HCT116 (cell line): Measurements from ENCODE around the gene NDUFA8. TPM values are rescaled to one million over a fixed set of nuclear protein-coding genes. Genes with fewer than 3 reads are reported as not detected.

Experiments
- ATAC-seq: fragments of 200-7000 bp; cut with Tn5 transposase; 2 replicates; pipeline ENCODE4 v1.9.1; 2020; ENCODE audit warnings: mild to moderate bottlenecking, moderate library complexity
- BruUV-seq: library from RNA; stranded (reverse); fragments of 400-500 nt; replicated peaks from 2 replicates; lab custom pipeline; 2021; lab: Mats Ljungman, UMichigan
- CTCF ChIA-PET: fragments of 300-600 bp; sonication (Branson Sonifier 250); formaldehyde crosslinking; loops from one replicate; lab custom pipeline; 2021; ENCODE audit warnings: antibody characterized with exemption; lab: Charles Lee
- POLR2A ChIA-PET: fragments of 300-600, 350-600 bp; sonication (Branson Sonifier 250); formaldehyde crosslinking; loops from one replicate; lab custom pipeline; 2021; ENCODE audit warnings: antibody characterized with exemption; lab: Charles Lee
- RAD21 ChIA-PET, 2 experiments: fragments of 300-600 bp; sonication (Branson Sonifier 250); formaldehyde crosslinking; loops; one replicate each; lab custom pipeline; 2023; ENCODE audit warnings: low total read pairs in 2 of 2; ENCODE audit not compliant: uncharacterized antibody in 2 of 2, unreplicated experiment in 2 of 2, low non-redundant PET in 1 of 2; lab: Charles Lee
- DNase-seq: peaks from one replicate; pipeline ENCODE4 v3.0.0-alpha.2; 2010; ENCODE audit warnings: low read depth, low spot score
- H2AFZ ChIP-seq: fragments of 200-600 bp; shearing (Covaris generic), sonication (generic); 2 replicates; pipeline ENCODE4 v1.6.1; 2017; ENCODE audit warnings: low read depth, mixed run types, mixed read lengths, antibody characterized with exemption, low read length; ENCODE audit not compliant: poor library complexity, severe bottlenecking
- H3K27ac ChIP-seq: 2 replicates; pipeline ENCODE4 v1.5.1; 2012; ENCODE audit warnings: low read depth, low read length
- H3K27me3 ChIP-seq: fragments of 200-600 bp; sonication (generic); 2 replicates; pipeline ENCODE4 v1.6.1; 2016; ENCODE audit warnings: mixed run types, low read length, mixed read lengths; ENCODE audit not compliant: insufficient read depth
- H3K36me3 ChIP-seq, 2 experiments: fragments of 200-500 bp in 1 of 2; fragments of 200-600 bp in 1 of 2; sonication (Bioruptor generic) in 1 of 2; sonication (generic) in 1 of 2; 2 replicates each; pipeline versions ENCODE4 v1.5.1 to v1.6.1; 2014 to 2016; ENCODE audit warnings: low read length in 2 of 2, inconsistent platforms in 1 of 2, mixed read lengths in 1 of 2, mixed run types in 1 of 2; ENCODE audit not compliant: insufficient read depth in 2 of 2, control insufficient read depth in 1 of 2
- H3K4me1 ChIP-seq, 2 experiments: fragments of 200-600 bp in 1 of 2; sonication (generic) in 1 of 2; 2 replicates each; pipeline versions ENCODE4 v1.5.1 to v1.6.1; 2012 to 2017; ENCODE audit warnings: low read length in 2 of 2, inconsistent platforms in 1 of 2, mild to moderate bottlenecking in 1 of 2, mixed read lengths in 1 of 2, mixed run types in 1 of 2, moderate library complexity in 1 of 2; ENCODE audit not compliant: insufficient read depth in 2 of 2, control insufficient read depth in 1 of 2
- H3K4me2 ChIP-seq: fragments of 200-600 bp; sonication (generic); 2 replicates; pipeline ENCODE4 v1.6.1; 2017; ENCODE audit warnings: mixed run types, low read length, mixed read lengths
- H3K4me3 ChIP-seq, 2 experiments: fragments of 200-600 bp in 1 of 2; sonication (generic) in 1 of 2; replicated peaks in 1 of 2; 2 replicates each; pipeline ENCODE4 v1.5.1; 2011 to 2016; ENCODE audit warnings: low read length in 2 of 2, control low read depth in 1 of 2, low read depth in 1 of 2, mild to moderate bottlenecking in 1 of 2, mixed read lengths in 1 of 2, mixed run types in 1 of 2
- H3K79me2 ChIP-seq: fragments of 200-600 bp; sonication (generic); 2 replicates; pipeline ENCODE4 v1.6.1; 2017; ENCODE audit warnings: mild to moderate bottlenecking, mixed run types, low read length, moderate library complexity, mixed read lengths; ENCODE audit not compliant: insufficient read depth
- H3K9ac ChIP-seq: fragments of 200-600 bp; sonication (generic); 2 replicates; pipeline ENCODE4 v1.6.1; 2016; ENCODE audit warnings: low read length, mixed read lengths
- H3K9me2 ChIP-seq: fragments of 200-600 bp; sonication (generic), shearing (Covaris generic); 2 replicates; pipeline ENCODE4 v1.6.1; 2017; ENCODE audit warnings: mixed run types, mild to moderate bottlenecking, moderate library complexity; ENCODE audit not compliant: insufficient read depth
- H3K9me3 ChIP-seq, 2 experiments: fragments of 200-500 bp in 1 of 2; fragments of 200-600 bp in 1 of 2; sonication (Bioruptor generic) in 1 of 2; sonication (generic) in 1 of 2; 2 replicates each; pipeline ENCODE4 v1.6.1; 2014 to 2017; ENCODE audit warnings: low read length in 2 of 2, mixed read lengths in 2 of 2, inconsistent platforms in 1 of 2, low read depth in 1 of 2, mild to moderate bottlenecking in 1 of 2, mixed run types in 1 of 2, moderate library complexity in 1 of 2; ENCODE audit not compliant: control insufficient read depth in 1 of 2, insufficient read depth in 1 of 2
- H4K20me1 ChIP-seq: fragments of 200-600 bp; sonication (generic), shearing (Covaris generic); 2 replicates; pipeline ENCODE4 v1.6.1; 2017; ENCODE audit warnings: mixed run types, mild to moderate bottlenecking, moderate library complexity; ENCODE audit not compliant: insufficient read depth
- POLR2A ChIP-seq: IDR thresholded peaks from 2 replicates; pipeline ENCODE4 v1.7.0; 2011; ENCODE audit warnings: borderline replicate concordance; ENCODE audit not compliant: insufficient read depth, insufficient read length; ENCODE audit errors: extremely low read depth
- intact Hi-C: fragments of 100-400 bp; cut with micrococcal nuclease; formaldehyde crosslinking; loops from 2 replicates; pipeline ENCODE4 v1.10.0; 2022
- total RNA-seq: library from RNA; stranded (reverse); gene quantifications from one replicate; pipeline ENCODE4 v1.2.1, GENCODE V29; 2021; ENCODE audit not compliant: unreplicated experiment
- TF ChIP-seq, protein P1 (sequence below): IDR thresholded peaks from 2 replicates; pipeline ENCODE4 v1.6.1; 2012; ENCODE audit warnings: low read depth
- TF ChIP-seq, protein P2 (sequence below): IDR thresholded peaks from 2 replicates; pipeline ENCODE4 v1.6.1; 2012
- TF ChIP-seq, protein P3 (sequence below), 3 experiments: fragments of 200-600 bp in 1 of 3; sonication (generic) in 1 of 3; IDR thresholded peaks in 2 of 3; conservative IDR thresholded peaks in 1 of 3; 2 replicates each; pipeline ENCODE4 v1.5.1; 2012 to 2017; ENCODE audit warnings: low read depth in 2 of 3, low read length in 2 of 3, antibody characterized with exemption in 1 of 3, borderline replicate concordance in 1 of 3, control low read depth in 1 of 3, mild to moderate bottlenecking in 1 of 3, mixed read lengths in 1 of 3, mixed run types in 1 of 3, moderate library complexity in 1 of 3; ENCODE audit not compliant: insufficient read depth in 1 of 3
- TF ChIP-seq, protein P4 (sequence below): IDR thresholded peaks from 2 replicates; pipeline ENCODE4 v1.6.1; 2012

Gene NDUFA8
- total RNA-seq, 1 experiment from 2014 or later, result 84.5 TPM

DNA sequence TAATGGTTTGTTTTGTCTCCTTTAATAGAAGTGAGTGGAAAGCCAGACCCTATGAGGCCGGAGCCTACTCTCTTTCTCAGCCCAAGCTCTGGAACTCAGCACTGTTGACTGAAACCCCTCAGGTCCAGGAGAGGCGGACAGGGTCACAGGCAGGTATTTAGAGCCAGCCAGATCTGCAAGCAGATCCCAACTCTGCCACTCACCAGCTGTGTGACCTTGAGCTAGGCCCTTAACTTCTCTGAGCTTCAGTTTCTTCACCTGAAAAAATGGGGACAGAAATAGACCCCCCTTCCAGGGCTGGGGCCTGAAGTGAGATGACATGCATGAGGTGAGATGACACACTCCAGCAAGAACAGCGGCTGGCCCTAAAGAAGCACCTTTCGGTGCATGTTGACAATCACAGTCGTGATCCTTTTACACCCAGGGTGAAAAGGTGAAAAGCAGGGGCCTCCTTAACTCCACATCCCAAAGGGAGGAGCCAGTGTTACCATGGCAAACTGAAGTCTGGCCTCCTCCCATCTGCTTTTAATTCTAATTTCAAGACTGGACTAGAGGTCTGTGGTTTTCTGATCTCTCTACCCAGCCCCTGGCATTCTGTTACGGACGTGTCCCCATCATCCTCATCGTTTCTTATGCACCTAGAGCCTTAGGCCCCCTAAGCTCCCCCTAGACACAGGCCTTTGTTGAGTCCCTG lies 27.3 kb upstream of the NDUFA8 start:
- intact Hi-C loops, result no loop called here
- BruUV-seq, result no TSS peak

More for the DNA sequence above, 27.3 kb upstream of the NDUFA8 start:
- no peak overlapping the region for H3K27ac ChIP-seq
- no peaks in the 10 kb centered on the region for H3K9me3 ChIP-seq
- ChIA-PET POLR2A (no interaction called here), RAD21 (no interaction called here), CTCF (no interaction called here)
- no peak overlapping the region for H2AFZ ChIP-seq
- H3K36me3 ChIP-seq, result no peaks in the 10 kb centered on the region
- no peak overlapping the region for H3K4me2 ChIP-seq
- no peak overlapping the region for H3K4me3 ChIP-seq
- no peaks in the 10 kb centered on the region for H3K4me1 ChIP-seq
- TF ChIP-seq, protein P1, sequence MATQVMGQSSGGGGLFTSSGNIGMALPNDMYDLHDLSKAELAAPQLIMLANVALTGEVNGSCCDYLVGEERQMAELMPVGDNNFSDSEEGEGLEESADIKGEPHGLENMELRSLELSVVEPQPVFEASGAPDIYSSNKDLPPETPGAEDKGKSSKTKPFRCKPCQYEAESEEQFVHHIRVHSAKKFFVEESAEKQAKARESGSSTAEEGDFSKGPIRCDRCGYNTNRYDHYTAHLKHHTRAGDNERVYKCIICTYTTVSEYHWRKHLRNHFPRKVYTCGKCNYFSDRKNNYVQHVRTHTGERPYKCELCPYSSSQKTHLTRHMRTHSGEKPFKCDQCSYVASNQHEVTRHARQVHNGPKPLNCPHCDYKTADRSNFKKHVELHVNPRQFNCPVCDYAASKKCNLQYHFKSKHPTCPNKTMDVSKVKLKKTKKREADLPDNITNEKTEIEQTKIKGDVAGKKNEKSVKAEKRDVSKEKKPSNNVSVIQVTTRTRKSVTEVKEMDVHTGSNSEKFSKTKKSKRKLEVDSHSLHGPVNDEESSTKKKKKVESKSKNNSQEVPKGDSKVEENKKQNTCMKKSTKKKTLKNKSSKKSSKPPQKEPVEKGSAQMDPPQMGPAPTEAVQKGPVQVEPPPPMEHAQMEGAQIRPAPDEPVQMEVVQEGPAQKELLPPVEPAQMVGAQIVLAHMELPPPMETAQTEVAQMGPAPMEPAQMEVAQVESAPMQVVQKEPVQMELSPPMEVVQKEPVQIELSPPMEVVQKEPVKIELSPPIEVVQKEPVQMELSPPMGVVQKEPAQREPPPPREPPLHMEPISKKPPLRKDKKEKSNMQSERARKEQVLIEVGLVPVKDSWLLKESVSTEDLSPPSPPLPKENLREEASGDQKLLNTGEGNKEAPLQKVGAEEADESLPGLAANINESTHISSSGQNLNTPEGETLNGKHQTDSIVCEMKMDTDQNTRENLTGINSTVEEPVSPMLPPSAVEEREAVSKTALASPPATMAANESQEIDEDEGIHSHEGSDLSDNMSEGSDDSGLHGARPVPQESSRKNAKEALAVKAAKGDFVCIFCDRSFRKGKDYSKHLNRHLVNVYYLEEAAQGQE, result no peak
- TF ChIP-seq, protein P2, sequence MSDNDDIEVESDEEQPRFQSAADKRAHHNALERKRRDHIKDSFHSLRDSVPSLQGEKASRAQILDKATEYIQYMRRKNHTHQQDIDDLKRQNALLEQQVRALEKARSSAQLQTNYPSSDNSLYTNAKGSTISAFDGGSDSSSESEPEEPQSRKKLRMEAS, result no peak
- no peak for TF ChIP-seq POLR2A
- TF ChIP-seq, protein P3, sequence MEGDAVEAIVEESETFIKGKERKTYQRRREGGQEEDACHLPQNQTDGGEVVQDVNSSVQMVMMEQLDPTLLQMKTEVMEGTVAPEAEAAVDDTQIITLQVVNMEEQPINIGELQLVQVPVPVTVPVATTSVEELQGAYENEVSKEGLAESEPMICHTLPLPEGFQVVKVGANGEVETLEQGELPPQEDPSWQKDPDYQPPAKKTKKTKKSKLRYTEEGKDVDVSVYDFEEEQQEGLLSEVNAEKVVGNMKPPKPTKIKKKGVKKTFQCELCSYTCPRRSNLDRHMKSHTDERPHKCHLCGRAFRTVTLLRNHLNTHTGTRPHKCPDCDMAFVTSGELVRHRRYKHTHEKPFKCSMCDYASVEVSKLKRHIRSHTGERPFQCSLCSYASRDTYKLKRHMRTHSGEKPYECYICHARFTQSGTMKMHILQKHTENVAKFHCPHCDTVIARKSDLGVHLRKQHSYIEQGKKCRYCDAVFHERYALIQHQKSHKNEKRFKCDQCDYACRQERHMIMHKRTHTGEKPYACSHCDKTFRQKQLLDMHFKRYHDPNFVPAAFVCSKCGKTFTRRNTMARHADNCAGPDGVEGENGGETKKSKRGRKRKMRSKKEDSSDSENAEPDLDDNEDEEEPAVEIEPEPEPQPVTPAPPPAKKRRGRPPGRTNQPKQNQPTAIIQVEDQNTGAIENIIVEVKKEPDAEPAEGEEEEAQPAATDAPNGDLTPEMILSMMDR (IDR thresholded peaks at IDR 0.05 in 2 of 3, conservative IDR thresholded peaks at IDR 0.05 in 1 of 3; ENCODE audit: borderline replicate concordance in 1 of 3, insufficient read depth in 1 of 3, low read depth in 2 of 3, low read length in 2 of 3), result no peak
- TF ChIP-seq, protein P4, sequence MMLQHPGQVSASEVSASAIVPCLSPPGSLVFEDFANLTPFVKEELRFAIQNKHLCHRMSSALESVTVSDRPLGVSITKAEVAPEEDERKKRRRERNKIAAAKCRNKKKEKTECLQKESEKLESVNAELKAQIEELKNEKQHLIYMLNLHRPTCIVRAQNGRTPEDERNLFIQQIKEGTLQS, result no peak
- H3K9me2 ChIP-seq, result no peaks in the 10 kb centered on the region
- ATAC-seq (no peak), DNase-seq (no peak)
- no peaks in the 10 kb centered on the region for H3K79me2 ChIP-seq
- H4K20me1 ChIP-seq, result no peaks in the 10 kb centered on the region
- no peak overlapping the region for H3K9ac ChIP-seq
- H3K27me3 ChIP-seq, result peaks cover 5% of the 10 kb centered on the region; the same call in 1 of the 2 replicates
